K562 (cell line): ENCODE data around the gene ANK2. TPM values are rescaled to one million over a fixed set of nuclear protein-coding genes. Genes with fewer than 3 reads are reported as not detected.

ENCODE experiments used
- ATAC-seq: fragments of 200-7000 bp; cut with Tn5 transposase; 3 replicates; pipeline ENCODE4 v1.9.1; 2020; ENCODE audit warnings: moderate library complexity
- BruUV-seq: library from RNA; stranded (reverse); fragments of 400-500 nt; replicated peaks from 2 replicates; lab custom pipeline; 2021; lab: Mats Ljungman, UMichigan
- CTCF ChIA-PET: fragments of 300-600 bp; formaldehyde crosslinking; extraction: SDS; loops from one replicate; lab custom pipeline; 2021; ENCODE audit warnings: low intra/inter-chr PET ratio; lab: Yijun Ruan, JAX
- POLR2A ChIA-PET: fragments of 300-600, 350-650 bp; sonication (Branson Sonifier 250); formaldehyde crosslinking; extraction: SDS; loops from one replicate; lab custom pipeline; 2021; ENCODE audit warnings: antibody characterized with exemption, inconsistent platforms; lab: Yijun Ruan, JAX
- DNase-seq, 4 experiments: peaks; one replicate each; pipeline versions ENCODE4 v3.0.0 to v3.0.0-alpha.2; 2011 to 2018; ENCODE audit warnings: low spot score in 3 of 4, mixed read lengths in 3 of 4; ENCODE audit errors: extremely low read depth in 1 of 4
- FAIRE-seq: peaks from 2 replicates; lab custom pipeline; 2011; peaks lifted over from hg19 to GRCh38; lab: Jason Lieb, UNC
- H2AFZ ChIP-seq: 2 replicates; pipeline ENCODE4 v1.6.0; 2011; ENCODE audit warnings: low read depth, low read length, control low read depth, inconsistent platforms
- H3K27ac ChIP-seq: fragments of 200-600 bp; 3 replicates; pipeline ENCODE4 v1.8.0; 2011; ENCODE audit warnings: low read depth, mild to moderate bottlenecking, control low read depth, inconsistent platforms, low read length, moderate library complexity, mixed read lengths; ENCODE audit errors: extremely low read depth
- H3K27me3 ChIP-seq, 2 experiments: fragments of 300-600 bp in 1 of 2; 2 replicates in 1 of 2; 3 replicates in 1 of 2; pipeline versions ENCODE4 v1.6.0 to v1.8.0; 2011; ENCODE audit warnings: inconsistent platforms in 2 of 2, low read length in 2 of 2, mild to moderate bottlenecking in 1 of 2, mixed read lengths in 1 of 2, moderate library complexity in 1 of 2; ENCODE audit not compliant: control insufficient read depth in 2 of 2, insufficient read depth in 2 of 2
- H3K36me3 ChIP-seq: fragments of 300-600 bp; 3 replicates; pipeline ENCODE4 v1.8.0; 2011; ENCODE audit warnings: mild to moderate bottlenecking, low read length, inconsistent platforms; ENCODE audit not compliant: control insufficient read depth, insufficient read depth
- H3K4me1 ChIP-seq, 2 experiments: fragments of 200-600 bp in 1 of 2; replicated peaks in 1 of 2; 2 replicates in 1 of 2; 3 replicates in 1 of 2; pipeline versions ENCODE4 v1.5.1 to v1.8.0; 2011; ENCODE audit warnings: inconsistent platforms in 2 of 2, low read length in 2 of 2, mild to moderate bottlenecking in 1 of 2, mixed read lengths in 1 of 2, moderate library complexity in 1 of 2; ENCODE audit not compliant: control insufficient read depth in 2 of 2, insufficient read depth in 2 of 2
- H3K4me2 ChIP-seq: 2 replicates; pipeline ENCODE4 v1.6.1; 2011; ENCODE audit warnings: low read length, control low read depth, inconsistent platforms, mixed read lengths; ENCODE audit not compliant: insufficient read depth
- H3K4me3 ChIP-seq: fragments of 200-600 bp; sonication (generic), shearing (Covaris generic); 2 replicates; pipeline ENCODE4 v1.5.1; 2016; ENCODE audit warnings: control low read depth, inconsistent platforms
- H3K79me2 ChIP-seq: fragments of 200-600 bp; 3 replicates; pipeline ENCODE4 v1.8.0; 2011; ENCODE audit warnings: low read length, inconsistent platforms; ENCODE audit not compliant: control insufficient read depth, insufficient read depth
- H3K9ac ChIP-seq, 2 experiments: 2 replicates each; pipeline versions ENCODE4 v1.6.0 to v1.6.1; 2011; ENCODE audit warnings: low read depth in 2 of 2, low read length in 2 of 2, control low read depth in 1 of 2, inconsistent platforms in 1 of 2, mild to moderate bottlenecking in 1 of 2, mixed read lengths in 1 of 2; ENCODE audit not compliant: insufficient read depth in 1 of 2
- H3K9me1 ChIP-seq: one replicate; pipeline ENCODE4 v1.6.0; 2011; ENCODE audit warnings: inconsistent platforms, mild to moderate bottlenecking, low read length, moderate library complexity; ENCODE audit not compliant: control insufficient read depth, insufficient read depth
- H3K9me3 ChIP-seq: replicated peaks from 2 replicates; pipeline ENCODE4 v1.5.1; 2011; ENCODE audit warnings: low read depth, low read length, inconsistent platforms; ENCODE audit not compliant: control insufficient read depth, insufficient read depth
- H4K20me1 ChIP-seq: replicated peaks from 2 replicates; pipeline ENCODE4 v1.6.1; 2011; ENCODE audit warnings: low read length, inconsistent platforms, mixed read lengths; ENCODE audit not compliant: control insufficient read depth, insufficient read depth
- ARID3A ChIP-seq: IDR thresholded peaks from 2 replicates; pipeline ENCODE4 v1.6.1; 2012; ENCODE audit warnings: low read depth, low read length, improper control_type of control experiment, borderline replicate concordance
- HMBOX1 ChIP-seq: sonication (generic); IDR thresholded peaks from 2 replicates; pipeline ENCODE4 v1.6.1; 2016
- MGA ChIP-seq: fragments of 450-650 bp; IDR thresholded peaks from 2 replicates; pipeline ENCODE4 v1.6.1; 2016; ENCODE audit warnings: mild to moderate bottlenecking, moderate library complexity
- RBM34 ChIP-seq: fragments of 200-400 bp; formaldehyde crosslinking; IDR thresholded peaks from 2 replicates; pipeline ENCODE4 v1.6.1; 2018; ENCODE audit warnings: low read length, borderline replicate concordance; ENCODE audit not compliant: insufficient read depth
- SLC30A9 ChIP-seq: fragments of 250-450 bp; sonication (Bioruptor Pico); IDR thresholded peaks from 2 replicates; pipeline ENCODE4 v1.8.0; 2022; ENCODE audit warnings: mild to moderate bottlenecking, moderate library complexity
- XRCC5 ChIP-seq: fragments of 200-400 bp; formaldehyde crosslinking; IDR thresholded peaks from 2 replicates; pipeline ENCODE4 v1.6.1; 2017; ENCODE audit warnings: low read depth, mild to moderate bottlenecking, low read length
- ZNF217 ChIP-seq: sonication (generic); formaldehyde crosslinking; IDR thresholded peaks from 2 replicates; pipeline ENCODE4 v1.8.0; 2022; ENCODE audit warnings: mild to moderate bottlenecking, missing genetic modification reagents
- WGBS: fragments of 100-300 bp; shearing (Covaris generic); methylation state at CpG from one replicate; pipeline ENCODE4 v1.1.6; 2016; ENCODE audit warnings: low coverage, mixed read lengths; ENCODE audit not compliant: insufficient coverage; ENCODE audit errors: missing lambda C conversion rate; 5-methylcytosine and 5-hydroxymethylcytosine counted together
- in situ Hi-C: fragments of 300-500 bp; cut with MboI; formaldehyde crosslinking; loops from 4 replicates; pipeline ENCODE4 v1.15.0; 2018; ENCODE audit warnings: inconsistent platforms, mixed read lengths
- intact Hi-C: fragments of 100-400 bp; cut with micrococcal nuclease; formaldehyde crosslinking; loops from 2 replicates; pipeline ENCODE4 v1.14.2; 2022
- polyA plus RNA-seq, 8 experiments: library from polyadenylated mRNA; depleted of rRNA in 4 of 8; stranded (reverse) in 5 of 8; unstranded in 3 of 8; fragments of >200 nt; fragmentation: Nextera tagmentation in 2 of 8; fragmentation: Illumina TruSeq in 1 of 8; extraction: Ambion mirVana in 2 of 8; extraction: Trizol in 1 of 8; gene quantifications; 2 replicates each; pipeline versions ENCODE4 v1.2.1 to v1.2.3, GENCODE V29; 2011 to 2014; ENCODE audit warnings: inconsistent platforms in 1 of 8, missing spikeins in 1 of 8
- total RNA-seq, 7 experiments: library from RNA; depleted of rRNA in 6 of 7; stranded (reverse); fragments of >200 nt in 6 of 7; fragmentation: Illumina TruSeq in 2 of 7; extraction: Trizol in 2 of 7; gene quantifications; 2 replicates each; pipeline versions ENCODE4 v1.2.1 to v1.2.3, GENCODE V29; 2011 to 2021; ENCODE audit warnings: low replicate concordance in 1 of 7

ANK2 gene
- total and polyA plus RNA-seq, 9 of the 15 experiments (the other 6 are each of a cell fraction or from before 2014, with no cell fraction given), result 0.07 to 0.24 TPM; not detected in 7

- no peaks in the 10 kb centered on the region for H3K27me3 ChIP-seq
- no peak overlapping the region for H3K9ac ChIP-seq
- H2AFZ ChIP-seq, result no peak overlapping the region
- no peak for ATAC-seq
- POLR2A ChIA-PET, result no interaction called here
- BruUV-seq, result no TSS peak
- H3K9me3 ChIP-seq, result no peaks in the 10 kb centered on the region
- no peaks in the 10 kb centered on the region for H3K36me3 ChIP-seq
- 0% methylated on average over 2 of the region's 2 CpGs for WGBS
- intact Hi-C loops (no loop called here), in situ Hi-C loops (no loop called here)
- CTCF ChIA-PET, result no interaction called here
- no peak for DNase-seq
- H3K4me1 ChIP-seq, result no peaks in the 10 kb centered on the region
- no peak overlapping the region for H3K27ac ChIP-seq
- H3K9me1 ChIP-seq, result no peaks in the 10 kb centered on the region
- no peak for FAIRE-seq
- no peak overlapping the region for H3K4me3 ChIP-seq
- H3K4me2 ChIP-seq, result no peak overlapping the region
- H4K20me1 ChIP-seq, result no peaks in the 10 kb centered on the region
- no peaks in the 10 kb centered on the region for H3K79me2 ChIP-seq
- TF ChIP-seq HMBOX1 (no peak), RBM34 (no peak), ZNF217 (CRISPR knock-in tag) (no peak), XRCC5 (no peak), SLC30A9 (CRISPR knock-in tag) (no peak), ARID3A (no peak), MGA (no peak)
Observed at GRCh38 chr4:113113151-113113550, 63.7 kb downstream of the ANK2 start.
